Osteoblast (primary cell): ENCODE results near the gene SLMAP. TPM values are rescaled to one million over a fixed set of nuclear protein-coding genes. Genes with fewer than 3 reads are reported as not detected.

Source experiments
- DNase-seq: peaks from one replicate; pipeline ENCODE4 v3.0.0; 2011; ENCODE audit warnings: low spot score, mixed read lengths; ENCODE audit not compliant: insufficient read length; ENCODE audit errors: missing footprints
- H2AFZ ChIP-seq: 2 replicates; pipeline ENCODE4 v1.6.0; 2011; ENCODE audit warnings: mild to moderate bottlenecking, low read length
- H3K27ac ChIP-seq: 2 replicates; pipeline ENCODE4 v1.5.1; 2011; ENCODE audit warnings: mild to moderate bottlenecking, low read depth, low read length, moderate library complexity
- H3K27me3 ChIP-seq: 2 replicates; pipeline ENCODE4 v1.6.0; 2012; ENCODE audit warnings: mild to moderate bottlenecking, control low read depth, inconsistent platforms, low read length, moderate library complexity; ENCODE audit not compliant: insufficient read depth
- H3K36me3 ChIP-seq: 2 replicates; pipeline ENCODE4 v1.5.1; 2011; ENCODE audit warnings: mild to moderate bottlenecking, low read length, control low read depth, moderate library complexity; ENCODE audit not compliant: insufficient read depth
- H3K4me1 ChIP-seq: 2 replicates; pipeline ENCODE4 v1.5.1; 2011; ENCODE audit warnings: mild to moderate bottlenecking, low read length, control low read depth, moderate library complexity; ENCODE audit not compliant: insufficient read depth
- H3K4me2 ChIP-seq: 2 replicates; pipeline ENCODE4 v1.6.0; 2011; ENCODE audit warnings: mild to moderate bottlenecking, low read length; ENCODE audit not compliant: insufficient read depth
- H3K4me3 ChIP-seq: fragments of 200-600 bp; sonication (generic); 3 replicates; pipeline ENCODE4 v1.5.1; 2012; ENCODE audit warnings: mild to moderate bottlenecking, low read length, inconsistent platforms; ENCODE audit not compliant: insufficient read depth
- H3K79me2 ChIP-seq: 2 replicates; pipeline ENCODE4 v1.6.0; 2012; ENCODE audit warnings: mild to moderate bottlenecking, low read length, control low read depth, inconsistent platforms; ENCODE audit not compliant: insufficient read depth
- H3K9me3 ChIP-seq: 2 replicates; pipeline ENCODE4 v1.5.1; 2011; ENCODE audit warnings: low read depth, low read length, control low read depth
- H4K20me1 ChIP-seq: 2 replicates; pipeline ENCODE4 v1.6.0; 2012; ENCODE audit warnings: mild to moderate bottlenecking, low read length, control low read depth; ENCODE audit not compliant: insufficient read depth
- CTCF ChIP-seq: IDR thresholded peaks from 2 replicates; pipeline ENCODE4 v1.5.1; 2011; ENCODE audit warnings: mild to moderate bottlenecking, low read depth, low read length, moderate library complexity; ENCODE audit errors: extremely low read depth
- total RNA-seq: library from RNA; depleted of rRNA; stranded (reverse); fragments of >200 nt; gene quantifications from 2 replicates; pipeline ENCODE4 v1.2.3, GENCODE V29; 2012

Gene SLMAP
- total RNA-seq, 1 donor = 50.7 TPM

GRCh38 chr3:57778494-57778893, 22.4 kb downstream of the SLMAP start:
- no peak overlapping the region for H2AFZ ChIP-seq
- H3K4me2 ChIP-seq = no peak overlapping the region
- H3K79me2 ChIP-seq = peaks cover 59% of the 10 kb centered on the region
- H3K9me3 ChIP-seq = no peaks in the 10 kb centered on the region
- no peaks in the 10 kb centered on the region for H3K4me1 ChIP-seq
- DNase-seq = peak; percentile 13
- no peak overlapping the region for H3K27ac ChIP-seq
- no peak for TF ChIP-seq CTCF
- no peaks in the 10 kb centered on the region for H3K36me3 ChIP-seq
- H3K27me3 ChIP-seq = no peaks in the 10 kb centered on the region
- H3K4me3 ChIP-seq = no peak overlapping the region
- peaks cover 35% of the 10 kb centered on the region for H4K20me1 ChIP-seq

- DNase-seq = peak; percentile 30
- Histone ChIP-seq H3K4me3 (no peak overlapping the region), H3K27me3 (no peaks in the 10 kb centered on the region), H3K4me2 (no peak overlapping the region), H3K9me3 (no peaks in the 10 kb centered on the region), H4K20me1 (peaks cover 44% of the 10 kb centered on the region), H3K4me1 (no peaks in the 10 kb centered on the region), H3K79me2 (peaks cover 68% of the 10 kb centered on the region), H3K27ac (no peak overlapping the region), H2AFZ (no peak overlapping the region), H3K36me3 (no peaks in the 10 kb centered on the region)
- TF ChIP-seq CTCF = no peak
These were observed 23.6 kb downstream of the SLMAP start for GRCh38 chr3:57779666-57780065.

- no peak for DNase-seq
These were observed 27.3 kb downstream of the SLMAP start for GRCh38 chr3:57783186-57784088.

More at GRCh38 chr3:57783186-57784088, 27.3 kb downstream of the SLMAP start:
- Histone ChIP-seq H3K27ac (no peak overlapping the region), H3K27me3 (no peaks in the 10 kb centered on the region), H2AFZ (no peak overlapping the region), H4K20me1 (peaks cover 55% of the 10 kb centered on the region), H3K4me3 (no peak overlapping the region), H3K36me3 (no peaks in the 10 kb centered on the region), H3K4me2 (no peak overlapping the region), H3K79me2 (peaks cover 76% of the 10 kb centered on the region), H3K9me3 (no peaks in the 10 kb centered on the region), H3K4me1 (no peaks in the 10 kb centered on the region)
- no peak for TF ChIP-seq CTCF
